Activated naive CD4-positive, alpha-beta T cell (primary cell): ENCODE data around the gene TBXA2R.
"Not testable (repeated sequence)": the region's sequence is repeated elsewhere in the genome, so short reads cannot be mapped to it uniquely, and the experiment has no call there.

Experiments
- DNase-seq, 4 experiments: peaks; one replicate each; lab custom pipeline; 2025; lab: John Stamatoyannopoulos, UW

Gene TBXA2R

DNA sequence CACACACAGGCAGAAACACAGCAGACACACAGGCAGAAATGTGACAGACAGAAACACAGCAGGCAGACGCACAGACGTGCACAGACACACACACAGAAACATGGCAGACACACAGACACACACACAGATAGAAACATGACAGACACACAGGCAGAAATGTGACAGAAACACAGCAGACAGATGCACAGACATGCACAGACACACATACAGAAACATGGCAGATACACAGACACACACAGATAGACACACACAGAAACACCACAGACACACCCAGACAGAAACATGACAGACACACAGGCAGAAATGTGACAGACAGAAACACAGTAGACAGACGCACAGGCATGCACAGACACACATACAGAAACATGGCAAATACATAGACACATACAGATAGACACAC lies 1.3 kb downstream of the TBXA2R start:
- DNase-seq: no peak

DNA sequence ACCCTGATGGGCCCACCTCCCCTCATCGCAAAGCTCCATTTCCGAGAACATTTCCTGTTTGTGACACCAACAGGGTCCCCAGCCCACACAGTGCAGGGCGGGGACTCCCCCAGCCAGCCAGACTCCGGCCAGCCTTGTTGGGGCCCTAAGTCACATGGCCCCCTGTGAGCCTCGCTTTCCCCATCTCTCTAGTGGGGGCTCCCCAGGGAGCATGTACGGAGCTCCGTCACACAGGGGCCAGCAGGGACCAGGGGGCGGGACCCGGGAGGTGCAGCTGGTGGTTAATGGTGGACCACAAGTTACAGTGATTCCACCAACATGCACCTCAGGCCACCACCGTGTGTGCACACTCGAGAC lies 1.7 kb downstream of the TBXA2R start:
- peak in 2 of 4 experiments; percentile 36 to 53 for DNase-seq

DNA sequence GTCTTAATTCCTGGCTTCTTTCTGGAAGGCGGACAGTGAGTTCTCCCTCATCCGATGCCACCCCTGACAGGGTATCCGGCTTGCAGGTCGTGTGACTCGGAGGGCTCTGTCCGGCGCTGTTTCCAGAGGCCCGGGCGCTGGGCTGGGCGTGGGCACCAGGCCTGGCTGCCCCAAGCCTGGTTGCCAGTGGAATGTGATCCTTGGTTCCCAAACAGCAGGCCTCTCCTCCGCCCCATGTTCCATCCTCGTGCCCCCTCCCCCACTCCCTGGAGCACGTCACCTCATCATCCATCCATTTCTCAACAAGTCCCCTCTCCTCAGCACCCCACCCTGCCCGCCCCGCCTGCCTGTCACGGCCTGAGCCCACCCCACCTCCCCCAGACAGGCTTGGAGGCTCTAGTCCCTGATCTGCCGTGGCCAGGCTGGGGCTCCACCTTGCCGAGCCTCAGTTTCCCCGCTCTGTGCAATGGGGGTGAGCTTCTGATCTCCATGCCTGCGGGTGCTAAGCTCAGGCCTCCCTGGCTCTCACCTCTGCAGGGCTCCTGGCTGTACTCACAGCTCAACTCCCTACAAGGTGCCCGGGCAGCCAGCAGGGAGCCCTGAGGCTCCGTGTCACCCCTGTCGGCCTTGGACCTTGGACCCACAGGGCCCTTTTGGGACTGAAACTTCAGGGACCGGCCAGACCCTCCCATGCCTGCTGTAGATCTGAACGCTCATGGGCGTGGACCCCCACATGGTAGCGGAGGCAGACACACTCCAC lies 2.3 kb downstream of the TBXA2R start:
- DNase-seq: no peak

DNA sequence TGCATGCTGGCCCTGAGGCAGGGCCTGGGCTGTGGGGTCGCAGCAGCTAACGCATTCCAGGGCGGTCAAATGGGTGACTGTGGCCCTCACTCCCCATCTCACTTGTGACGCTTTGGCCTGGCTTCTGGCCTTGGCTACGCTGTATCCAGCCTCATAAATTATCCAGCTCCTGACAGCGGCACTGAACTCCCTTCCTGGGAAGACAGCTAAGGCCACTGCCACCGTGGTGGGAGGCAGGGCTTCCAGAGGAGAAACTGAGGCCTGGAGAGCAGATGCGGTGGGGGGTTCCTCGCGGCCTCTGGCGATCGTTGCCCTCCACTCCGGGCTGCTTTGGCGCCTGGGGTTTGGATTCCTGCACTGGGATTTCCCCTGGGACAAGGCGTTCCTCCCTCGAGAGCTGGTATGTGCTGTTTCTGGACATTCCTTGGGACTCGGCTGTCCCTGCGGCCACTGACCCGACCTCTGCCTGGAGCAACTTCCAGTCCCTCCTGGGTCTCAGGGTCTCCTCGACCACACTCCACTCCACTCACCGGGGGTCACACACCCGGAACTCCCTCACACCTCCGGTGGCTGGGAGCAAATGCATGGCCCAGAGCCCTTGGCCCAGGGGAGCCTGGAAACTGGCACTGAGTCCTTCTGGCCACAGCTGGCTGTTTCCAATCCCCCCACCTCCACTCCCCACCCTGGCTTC lies 3.4 kb downstream of the TBXA2R start:
- no peak for DNase-seq

DNA sequence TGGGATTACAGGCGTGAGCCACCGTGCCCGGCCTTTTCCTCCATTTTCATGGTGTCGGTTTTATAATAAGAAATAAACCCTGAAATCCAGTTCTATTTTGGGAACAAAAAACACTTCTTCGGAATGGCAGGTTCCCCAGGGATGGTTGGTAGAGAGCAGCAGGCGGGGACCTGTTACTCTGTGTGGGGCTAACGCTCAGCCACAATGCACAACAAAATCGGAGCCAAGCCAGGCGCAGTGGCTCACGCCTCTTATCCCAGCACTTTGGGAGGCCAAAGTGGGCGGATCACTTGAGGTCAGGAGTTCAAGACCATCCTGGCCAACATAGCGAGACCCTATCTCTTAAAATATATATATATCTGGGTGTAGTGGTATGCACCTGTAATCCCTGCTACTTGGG lies 5.7 kb downstream of the TBXA2R start:
- DNase-seq: no peak

DNA sequence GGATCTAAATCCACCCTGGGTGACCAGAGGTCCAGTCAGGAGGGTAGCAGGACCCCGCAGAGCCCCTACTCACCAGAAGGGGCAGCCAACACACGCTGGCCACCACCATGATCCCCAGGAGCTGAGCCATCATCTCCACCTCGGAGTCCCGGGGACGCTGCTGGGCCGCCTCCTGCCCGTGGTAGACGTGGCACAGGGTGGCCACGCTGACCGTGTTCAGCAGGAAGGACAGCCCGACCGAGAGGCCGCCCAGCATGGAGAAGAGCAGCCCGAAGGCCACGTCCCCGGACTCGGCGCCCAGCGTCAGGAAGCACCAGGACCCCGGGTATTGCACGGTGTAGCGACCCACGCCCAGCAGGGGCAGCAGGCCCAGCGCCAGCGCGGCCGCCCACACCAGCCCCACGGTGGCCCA lies 6.9 kb downstream of the TBXA2R start:
- DNase-seq: no peak

DNA sequence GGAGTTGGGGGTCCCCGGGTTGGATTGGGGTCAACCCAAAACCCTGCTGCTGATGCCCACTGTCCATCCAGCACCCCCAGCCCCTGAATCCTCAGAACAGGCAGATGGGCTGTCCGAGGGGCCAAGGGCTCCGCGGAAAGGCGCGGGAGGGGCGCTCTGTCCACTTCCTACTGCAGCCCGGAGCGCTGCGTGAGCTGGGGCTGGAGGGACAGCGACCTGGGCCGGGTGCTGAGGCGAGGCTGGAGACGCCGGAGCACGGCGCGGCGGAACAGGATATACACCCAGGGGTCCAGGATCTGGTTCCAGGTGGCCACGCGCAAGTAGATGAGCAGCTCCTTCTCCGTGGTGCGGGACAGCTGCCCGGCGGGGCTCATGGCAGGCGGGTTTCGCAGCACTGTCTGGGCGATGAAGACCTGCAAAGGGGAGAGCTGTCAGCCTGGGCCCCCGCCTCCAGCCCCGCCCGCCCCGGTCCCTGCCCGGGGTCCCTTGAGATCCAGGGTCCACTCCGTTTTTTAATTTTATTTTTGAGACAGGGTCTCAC lies 11.1 kb downstream of the TBXA2R start:
- no peak for DNase-seq

DNA sequence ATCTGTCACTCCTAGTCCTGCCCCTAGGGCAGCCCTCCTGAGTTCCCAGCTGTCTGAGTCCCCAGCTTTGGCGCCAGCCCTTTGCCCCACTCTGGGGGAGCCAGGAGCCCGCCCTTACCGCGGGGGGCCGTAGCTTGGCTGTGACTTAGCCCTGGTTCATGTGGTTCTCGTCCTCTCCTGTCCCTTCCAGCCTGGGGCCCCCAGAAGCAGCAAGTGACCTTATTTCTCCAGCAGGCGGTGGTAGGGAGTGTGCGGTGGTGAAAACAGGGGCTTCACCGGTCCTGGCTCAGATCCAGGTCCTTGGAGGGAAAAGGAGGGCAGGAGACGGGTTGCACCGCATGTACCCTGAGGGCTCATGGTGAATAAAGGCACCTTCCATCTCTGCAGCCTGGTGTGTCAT lies 13.5 kb downstream of the TBXA2R start:
- DNase-seq: no peak

DNA sequence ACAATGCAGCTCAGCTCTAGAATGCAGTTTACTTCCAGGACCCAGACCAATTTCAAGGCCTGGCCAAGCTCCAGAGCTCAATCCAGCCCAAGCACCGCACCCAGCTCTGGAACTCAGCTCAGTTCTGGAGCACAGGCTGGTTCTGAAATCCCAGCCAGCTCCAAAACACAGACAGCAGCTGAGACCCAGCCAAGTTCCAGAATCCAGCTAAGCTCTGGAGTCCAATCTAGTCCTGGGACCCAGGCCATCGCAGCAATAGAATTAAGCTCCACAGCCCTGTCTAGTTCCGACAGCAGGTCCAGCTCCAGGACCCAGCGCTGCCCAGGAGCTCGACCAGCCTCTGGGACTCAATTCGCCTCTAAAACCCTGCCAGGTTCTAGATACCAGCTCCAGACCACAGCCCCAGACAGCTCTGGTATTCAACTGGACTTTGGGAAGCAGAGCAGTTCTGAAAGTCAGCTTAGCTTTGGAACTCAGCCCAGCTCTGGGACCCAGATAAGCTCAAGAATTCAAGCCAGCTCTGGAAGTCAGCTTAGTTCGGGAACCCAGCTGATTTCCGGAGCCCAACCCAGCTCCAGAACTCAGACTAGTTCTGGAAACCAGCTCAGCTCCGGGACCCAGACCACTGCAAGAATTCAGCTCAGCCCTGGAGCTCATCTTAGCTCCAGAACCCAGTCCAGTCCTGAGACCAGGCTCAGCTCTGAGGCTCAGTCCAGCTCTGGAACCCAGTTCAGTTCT lies 14.6 kb downstream of the TBXA2R start:
- no peak for DNase-seq

DNA sequence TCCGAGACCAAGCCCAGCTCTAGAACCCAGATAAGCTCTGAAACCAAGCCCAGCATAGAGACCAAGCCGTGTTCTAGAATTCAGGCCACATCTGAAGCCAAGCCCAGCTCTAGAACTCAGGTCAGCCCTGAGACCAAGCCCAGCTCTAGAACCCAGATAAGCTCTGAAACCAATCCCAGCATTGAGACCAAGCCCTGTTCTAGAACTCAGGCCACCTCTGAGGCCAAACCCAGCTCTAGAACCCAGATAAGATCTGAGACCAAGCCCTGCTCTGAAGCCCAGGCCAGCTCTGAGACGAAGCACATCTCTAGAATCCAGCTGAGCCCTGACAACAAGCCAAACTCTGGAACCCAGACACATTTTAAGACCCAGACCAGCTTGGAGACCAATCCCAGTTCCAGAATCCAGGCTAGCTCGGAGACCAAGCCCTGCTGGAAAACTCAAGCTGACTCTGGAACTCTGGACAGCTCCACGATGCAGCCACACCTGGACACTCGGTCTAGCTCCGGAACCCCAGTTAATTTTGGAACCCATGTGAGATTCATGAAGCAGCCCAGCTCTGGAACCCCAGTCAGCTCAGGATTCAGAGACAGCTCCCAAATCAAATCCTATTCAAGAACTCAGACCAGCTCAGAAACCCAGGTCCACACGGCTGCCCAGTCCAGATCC lies 15.6 kb downstream of the TBXA2R start:
- DNase-seq: no peak

DNA sequence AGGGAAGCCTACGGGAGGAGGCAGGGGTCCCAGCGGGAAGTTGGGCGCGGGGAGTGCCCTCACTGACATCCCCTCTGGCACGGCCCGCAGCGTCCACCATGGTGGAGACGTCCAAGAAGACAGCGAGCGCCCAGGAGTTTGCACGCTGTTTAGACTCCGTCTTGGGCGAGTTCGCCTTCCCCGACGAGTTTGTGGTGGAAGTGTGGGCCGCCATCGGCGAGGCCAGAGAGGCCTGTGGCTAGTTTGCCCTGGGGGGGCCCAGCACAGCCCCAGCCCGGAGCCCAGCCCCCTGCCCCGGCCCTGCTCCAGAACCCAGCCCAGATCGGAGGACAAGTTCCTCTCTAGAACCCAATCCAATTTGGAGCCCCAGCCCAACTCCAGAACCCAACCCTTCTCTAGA lies 16.7 kb downstream of the TBXA2R start:
- no peak for DNase-seq

DNA sequence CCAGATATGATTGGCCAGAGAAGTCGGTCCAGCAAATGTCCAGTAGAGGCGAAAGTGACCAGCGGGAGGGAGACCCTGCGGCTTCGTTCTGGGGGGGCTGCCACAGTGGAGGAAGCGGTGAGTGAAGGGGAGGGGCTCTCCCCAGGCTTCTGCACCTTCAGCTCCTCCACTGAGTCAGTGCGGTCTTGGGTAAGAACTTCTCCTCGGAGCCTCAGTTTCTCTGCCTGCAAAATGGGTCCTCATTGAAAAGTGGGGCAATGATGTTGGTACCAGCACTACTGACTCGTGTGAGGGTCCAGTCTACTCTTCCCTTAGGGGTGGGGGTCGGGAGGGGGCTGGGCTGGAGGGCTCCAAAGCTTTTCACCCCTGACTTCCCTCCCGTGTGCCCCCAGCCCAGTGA lies 17.2 kb downstream of the TBXA2R start:
- DNase-seq: no peak

DNA sequence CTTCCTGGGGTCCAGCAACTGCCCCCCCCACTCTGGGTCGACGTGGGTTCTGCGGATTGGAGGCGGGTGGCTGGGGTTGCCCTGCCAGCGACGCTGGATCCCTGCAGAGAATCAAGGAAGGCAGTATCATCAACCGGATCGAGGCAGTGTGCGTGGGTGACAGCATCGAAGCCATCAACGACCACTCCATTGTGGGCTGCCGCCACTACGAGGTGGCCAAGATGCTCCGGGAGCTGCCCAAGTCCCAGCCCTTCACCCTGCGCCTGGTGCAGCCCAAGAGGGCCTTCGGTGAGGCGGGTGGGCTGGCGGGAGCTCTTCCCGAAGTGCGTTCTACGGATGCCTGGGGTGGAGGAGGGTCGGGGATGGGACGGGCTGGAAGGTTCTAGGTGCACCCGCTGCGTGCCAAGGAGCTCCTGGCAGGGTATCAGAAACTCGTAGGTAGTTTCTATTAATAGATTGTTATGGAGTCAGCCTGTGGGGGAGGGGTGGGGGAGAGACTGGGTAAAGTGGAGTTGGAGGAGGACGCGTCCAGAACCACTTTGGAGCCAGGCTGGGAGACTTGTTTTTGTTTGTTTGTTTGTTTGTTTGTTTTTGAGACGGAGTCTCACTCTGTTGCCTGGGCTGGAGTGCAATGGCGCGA lies 19.8 kb downstream of the TBXA2R start:
- no peak for DNase-seq

DNA sequence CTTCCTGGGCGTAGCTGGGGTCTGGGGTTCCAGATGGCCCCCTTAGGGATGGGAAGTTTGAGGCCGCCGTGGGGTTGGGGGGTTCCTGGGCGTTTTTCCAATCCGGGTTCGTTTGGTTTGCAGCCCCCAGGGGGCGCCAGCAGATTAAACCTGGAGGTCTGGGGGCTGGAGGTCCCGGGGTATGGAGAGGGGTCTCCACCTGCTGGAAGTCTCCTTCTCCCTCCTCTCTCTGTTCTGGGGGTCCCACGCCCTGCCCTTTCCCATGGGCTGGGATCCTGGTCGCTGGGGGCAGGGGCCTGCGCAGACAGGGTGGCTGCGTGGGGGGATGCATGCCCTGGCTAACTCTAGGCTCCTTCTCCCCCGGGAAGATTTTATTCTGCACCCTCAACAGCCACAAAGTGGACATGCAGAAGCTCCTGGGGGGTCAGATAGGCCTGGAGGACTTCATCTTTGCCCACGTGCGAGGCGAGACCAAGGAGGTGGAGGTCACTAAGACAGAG lies 20.5 kb downstream of the TBXA2R start:
- peak in 3 of 4 experiments; percentile 12 to 48 (median 13) for DNase-seq

DNA sequence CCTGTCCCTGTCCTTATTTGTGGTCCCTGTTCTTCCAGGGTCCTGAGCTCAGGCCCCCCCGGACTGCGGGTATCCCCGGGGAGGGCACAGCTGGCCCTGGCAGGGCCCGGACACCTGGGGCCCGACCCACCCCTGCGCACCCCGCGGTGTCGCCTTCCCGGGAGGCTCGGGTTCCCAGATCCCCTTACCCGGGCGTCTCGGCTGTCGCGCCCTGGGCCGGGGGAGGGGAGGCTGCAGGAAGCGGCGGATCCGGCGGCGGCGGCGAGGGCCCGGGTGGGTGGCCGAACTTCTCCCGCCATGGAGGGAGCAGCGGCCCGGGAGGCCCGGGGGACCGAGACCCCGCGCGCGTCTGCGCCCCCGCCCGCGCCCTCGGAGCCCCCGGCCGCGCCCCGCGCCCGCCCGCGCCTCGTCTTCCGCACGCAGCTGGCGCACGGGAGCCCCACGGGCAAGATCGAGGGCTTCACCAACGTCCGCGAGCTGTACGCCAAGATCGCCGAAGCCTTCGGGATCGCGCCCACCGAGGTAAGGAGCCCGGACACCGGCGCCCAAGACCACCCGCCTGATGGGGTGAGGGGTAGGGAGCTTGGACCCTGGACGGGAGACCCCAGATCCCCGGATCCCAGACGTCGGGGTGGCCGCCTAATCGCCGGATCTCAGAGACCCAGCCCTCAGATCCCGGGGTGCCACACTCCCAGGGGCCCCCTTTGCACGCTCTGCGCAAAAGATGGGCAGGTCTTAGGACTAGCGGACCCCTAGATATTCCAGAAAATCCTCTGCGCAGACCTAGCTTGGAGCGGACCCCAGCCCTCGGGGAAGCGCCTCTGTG lies 21.2 kb downstream of the TBXA2R start, which contains the start of gene GIPC3:
GIPC3 (plus strand) TSS at position 178 of the 826 bp plus-strand sequence; CDS start at position 298, 120 bp downstream.
- DNase-seq: no peak

DNA sequence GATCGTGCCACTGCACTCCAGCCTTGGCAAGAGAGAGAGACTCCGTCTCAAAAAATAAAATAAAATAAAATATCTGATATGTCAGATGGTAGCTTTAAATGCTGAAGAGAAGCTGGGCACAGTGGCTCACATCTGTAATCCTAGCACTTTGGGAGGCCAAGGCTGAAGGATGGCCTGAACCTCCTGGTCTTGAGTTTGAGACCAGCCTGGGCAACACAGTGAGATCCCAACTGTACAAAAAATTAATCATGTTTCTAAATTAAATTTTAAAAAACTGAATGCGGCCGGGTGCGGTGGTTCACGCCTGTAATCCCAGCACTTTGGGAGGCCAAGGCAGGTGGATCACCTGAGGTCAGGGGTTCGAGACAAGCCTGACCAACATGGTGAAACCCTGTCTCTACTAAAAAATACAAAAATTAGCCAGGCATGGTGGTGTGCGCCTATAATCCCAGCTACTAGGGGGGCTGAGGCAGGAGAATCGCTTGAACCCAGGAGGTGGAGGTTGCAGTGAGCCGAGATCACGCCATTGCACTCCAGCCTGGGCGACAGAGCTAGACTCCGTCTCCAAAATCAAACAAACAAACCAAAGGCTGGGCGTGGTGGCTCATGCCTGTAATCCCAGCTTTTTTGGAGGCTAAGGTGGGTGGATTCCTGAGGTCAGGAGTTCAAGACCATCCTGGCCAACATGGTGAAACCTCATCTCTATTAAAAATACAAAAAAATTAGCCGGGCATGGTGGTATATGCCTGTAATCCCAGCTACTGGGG lies 22.5 kb downstream of the TBXA2R start:
- DNase-seq: not testable (repeated sequence)

DNA sequence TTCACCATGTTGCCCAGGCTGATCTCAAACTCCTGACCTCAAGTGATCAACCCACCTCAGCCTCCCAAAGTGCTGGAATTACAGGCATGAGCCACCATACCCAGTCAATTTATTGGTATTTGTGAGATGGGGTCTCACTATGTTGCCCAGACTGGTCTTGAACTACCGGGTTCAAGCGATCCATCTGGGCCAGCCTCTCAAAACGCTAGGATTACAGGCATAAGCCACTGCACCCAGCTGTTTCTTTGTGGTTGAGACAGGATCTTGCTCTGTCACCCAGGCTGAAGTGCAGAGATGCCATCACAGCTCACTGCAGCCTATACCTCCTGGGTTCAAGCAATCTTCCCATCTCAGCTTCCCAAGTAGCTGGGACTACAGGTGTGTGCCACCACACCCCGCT lies 24.9 kb downstream of the TBXA2R start:
- not testable (repeated sequence) for DNase-seq

DNA sequence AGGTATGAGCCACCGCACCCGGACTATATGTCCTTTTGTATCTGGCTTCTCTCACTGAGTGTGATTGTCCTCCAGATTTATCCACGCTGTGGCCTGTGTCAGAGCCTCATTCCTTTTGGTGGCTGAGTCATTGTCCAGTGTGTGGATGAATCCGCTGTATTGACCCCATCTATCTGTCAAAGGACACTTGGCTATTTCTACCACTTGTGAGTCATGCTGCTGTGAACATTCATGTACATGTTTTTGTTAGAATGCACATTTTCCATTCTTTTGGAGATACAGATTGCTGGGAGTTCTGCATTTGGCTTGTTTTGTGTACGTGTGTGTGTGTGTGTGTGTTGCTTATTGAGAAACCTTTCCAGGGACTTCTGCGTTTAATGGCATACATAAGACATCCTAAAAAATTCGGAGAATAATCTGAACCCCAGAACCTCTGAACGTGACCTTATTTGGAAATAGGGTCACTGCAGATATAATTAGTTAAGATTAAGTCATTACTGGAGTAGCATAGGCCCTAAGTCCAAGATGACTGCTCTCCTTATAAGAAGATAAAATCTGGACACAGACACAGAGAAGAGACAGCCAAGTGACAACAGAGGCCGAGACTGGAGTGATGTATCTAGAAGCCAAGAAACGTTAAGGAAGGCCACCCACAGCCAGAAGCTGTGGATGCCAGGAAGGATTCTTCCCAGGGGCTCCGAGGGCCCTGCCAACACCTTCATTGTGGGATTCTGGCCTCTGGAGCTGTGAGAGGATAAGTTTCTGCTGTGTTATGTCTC lies 26.3 kb downstream of the TBXA2R start:
- no peak for DNase-seq

DNA sequence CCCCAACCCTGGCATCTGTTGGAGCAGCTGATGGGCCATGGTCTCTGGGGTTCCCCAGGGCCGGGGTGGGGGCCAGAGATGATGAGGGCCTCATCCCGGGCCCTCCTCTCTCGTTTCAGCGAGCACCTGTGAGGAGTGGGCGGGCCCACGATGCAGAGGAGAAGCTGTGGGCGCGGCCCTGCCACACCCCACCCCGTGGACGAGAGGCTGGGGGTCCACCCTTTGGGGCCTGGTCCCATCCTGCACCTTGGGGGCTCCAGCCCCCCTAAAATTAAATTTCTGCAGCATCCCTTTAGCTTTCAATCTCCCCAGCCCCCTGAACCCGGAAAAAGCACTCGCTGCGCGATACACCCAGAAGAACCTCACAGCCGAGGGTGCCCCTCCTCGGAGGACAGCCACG lies 28.3 kb downstream of the TBXA2R start:
- no peak for DNase-seq
